Keratinocyte (primary cell): Measurements from ENCODE around the gene LGALS16. TPM values are rescaled to one million over a fixed set of nuclear protein-coding genes. Genes with fewer than 3 reads are reported as not detected.

Experiments used
- DNase-seq: peaks from one replicate; pipeline ENCODE4 v3.0.0-alpha.2; 2011; ENCODE audit warnings: low read depth, missing footprints, low spot score
- FAIRE-seq: peaks from 2 replicates; lab custom pipeline; 2011; peaks lifted over from hg19 to GRCh38; lab: Jason Lieb, UNC
- H2AFZ ChIP-seq: 2 replicates; pipeline ENCODE4 v1.6.0; 2012; ENCODE audit warnings: low read length, control low read depth, inconsistent platforms; ENCODE audit not compliant: control insufficient read depth
- H3K27ac ChIP-seq: 2 replicates; pipeline ENCODE4 v1.5.1; 2011; ENCODE audit warnings: low read length; ENCODE audit not compliant: control insufficient read depth, insufficient read depth
- H3K27me3 ChIP-seq: 3 replicates; pipeline ENCODE4 v1.6.0; 2011; ENCODE audit warnings: low read length; ENCODE audit not compliant: control insufficient read depth, insufficient read depth; ENCODE audit errors: extremely low read depth
- H3K36me3 ChIP-seq, 2 experiments: 2 replicates in 1 of 2; 3 replicates in 1 of 2; pipeline ENCODE4 v1.5.1; 2011; ENCODE audit warnings: low read length in 2 of 2, mild to moderate bottlenecking in 1 of 2; ENCODE audit not compliant: control insufficient read depth in 2 of 2, insufficient read depth in 2 of 2; ENCODE audit errors: extremely low read depth in 1 of 2
- H3K4me1 ChIP-seq: 3 replicates; pipeline ENCODE4 v1.5.1; 2011; ENCODE audit warnings: low read length; ENCODE audit not compliant: control insufficient read depth, insufficient read depth; ENCODE audit errors: extremely low read depth
- H3K4me2 ChIP-seq: 3 replicates; pipeline ENCODE4 v1.6.0; 2011; ENCODE audit warnings: low read depth, low read length; ENCODE audit not compliant: control insufficient read depth, insufficient read depth; ENCODE audit errors: extremely low read depth
- H3K4me3 ChIP-seq, 3 experiments: fragments of 200-600 bp in 1 of 3; sonication (generic) in 1 of 3; 2 replicates in 2 of 3; 3 replicates in 1 of 3; pipeline ENCODE4 v1.5.1; 2011 to 2016; ENCODE audit warnings: low read length in 3 of 3, mild to moderate bottlenecking in 3 of 3, control low read depth in 2 of 3, inconsistent platforms in 1 of 3, low read depth in 1 of 3, mixed read lengths in 1 of 3, mixed run types in 1 of 3, moderate library complexity in 1 of 3; ENCODE audit not compliant: control insufficient read depth in 2 of 3, insufficient read depth in 2 of 3; ENCODE audit errors: extremely low read depth in 1 of 3
- H3K79me2 ChIP-seq: 2 replicates; pipeline ENCODE4 v1.6.0; 2012; ENCODE audit warnings: low read length; ENCODE audit not compliant: control insufficient read depth, insufficient read depth
- H3K9ac ChIP-seq: 3 replicates; pipeline ENCODE4 v1.6.0; 2011; ENCODE audit warnings: low read length; ENCODE audit not compliant: control insufficient read depth, insufficient read depth; ENCODE audit errors: extremely low read depth
- H3K9me1 ChIP-seq: 3 replicates; pipeline ENCODE4 v1.6.0; 2011; ENCODE audit warnings: low read length; ENCODE audit not compliant: control insufficient read depth, insufficient read depth; ENCODE audit errors: extremely low read depth
- H3K9me3 ChIP-seq: 2 replicates; pipeline ENCODE4 v1.5.1; 2012; ENCODE audit warnings: low read depth, low read length; ENCODE audit not compliant: control insufficient read depth
- H4K20me1 ChIP-seq: 3 replicates; pipeline ENCODE4 v1.6.0; 2011; ENCODE audit warnings: low read length; ENCODE audit not compliant: control insufficient read depth, insufficient read depth; ENCODE audit errors: extremely low read depth
- CTCF ChIP-seq, 3 experiments: IDR thresholded peaks in 1 of 3; conservative IDR thresholded peaks in 1 of 3; optimal IDR thresholded peaks in 1 of 3; 2 replicates in 2 of 3; 3 replicates in 1 of 3; pipeline versions ENCODE3 to v1.5.1; 2011; ENCODE audit warnings: low read length in 3 of 3, mild to moderate bottlenecking in 3 of 3, moderate library complexity in 2 of 3, control low read depth in 1 of 3, inconsistent platforms in 1 of 3; ENCODE audit not compliant: insufficient read depth in 2 of 3; ENCODE audit errors: extremely low read depth in 1 of 3
- EZH2 ChIP-seq: IDR thresholded peaks from one replicate; pipeline ENCODE4 v1.6.1; 2012; ENCODE audit warnings: inconsistent platforms, mild to moderate bottlenecking, low read length, moderate library complexity
- dilution Hi-C: fragments of 300-500 bp; cut with MboI; formaldehyde crosslinking; loops from one replicate; pipeline ENCODE4 v1.7.0; 2020; ENCODE audit warnings: low sequenced_read_pairs; ENCODE audit not compliant: extremely low pct_ligation_motif_present
- polyA plus RNA-seq, 5 experiments: library from polyadenylated mRNA; depleted of rRNA in 3 of 5; stranded (reverse) in 3 of 5; stranded (forward) in 1 of 5; unstranded in 1 of 5; fragments of >200 nt; gene quantifications; 1 replicate in 1 of 5; 2 replicates in 3 of 5; 3 replicates in 1 of 5; pipeline versions ENCODE4 v1.2.1 to v1.2.3, GENCODE V29; 2011 to 2012; ENCODE audit warnings: missing spikeins in 2 of 5, low read depth in 1 of 5, low replicate concordance in 1 of 5

Gene LGALS16
- polyA plus RNA-seq, 1 donor (not counting 4 experiments of a cell fraction or from before 2014, with no cell fraction given): not detected

- TF ChIP-seq CTCF (optimal IDR thresholded peaks at IDR 0.05 in 1 of 3, IDR thresholded peaks at IDR 0.05 in 1 of 3, conservative IDR thresholded peaks at IDR 0.05 in 1 of 3; ENCODE audit: extremely low read depth in 1 of 3, insufficient read depth in 2 of 3, low read length in 3 of 3) (no peak), EZH2 (no peak)
- Histone ChIP-seq H3K4me1 (no peaks in the 10 kb centered on the region), H3K36me3 (no peaks in the 10 kb centered on the region), H3K9me3 (no peaks in the 10 kb centered on the region), H3K79me2 (no peaks in the 10 kb centered on the region), H3K4me2 (no peak overlapping the region), H3K9me1 (no peaks in the 10 kb centered on the region), H3K27ac (no peak overlapping the region), H2AFZ (no peak overlapping the region), H3K4me3 (no peak overlapping the region), H4K20me1 (no peaks in the 10 kb centered on the region), H3K27me3 (no peaks in the 10 kb centered on the region), H3K9ac (no peak overlapping the region)
- FAIRE-seq (no peak), DNase-seq (no peak)
- dilution Hi-C loops: no loop called here
Observed at GRCh38 chr19:39670998-39671397, 15.3 kb downstream of the LGALS16 start.

DNA sequence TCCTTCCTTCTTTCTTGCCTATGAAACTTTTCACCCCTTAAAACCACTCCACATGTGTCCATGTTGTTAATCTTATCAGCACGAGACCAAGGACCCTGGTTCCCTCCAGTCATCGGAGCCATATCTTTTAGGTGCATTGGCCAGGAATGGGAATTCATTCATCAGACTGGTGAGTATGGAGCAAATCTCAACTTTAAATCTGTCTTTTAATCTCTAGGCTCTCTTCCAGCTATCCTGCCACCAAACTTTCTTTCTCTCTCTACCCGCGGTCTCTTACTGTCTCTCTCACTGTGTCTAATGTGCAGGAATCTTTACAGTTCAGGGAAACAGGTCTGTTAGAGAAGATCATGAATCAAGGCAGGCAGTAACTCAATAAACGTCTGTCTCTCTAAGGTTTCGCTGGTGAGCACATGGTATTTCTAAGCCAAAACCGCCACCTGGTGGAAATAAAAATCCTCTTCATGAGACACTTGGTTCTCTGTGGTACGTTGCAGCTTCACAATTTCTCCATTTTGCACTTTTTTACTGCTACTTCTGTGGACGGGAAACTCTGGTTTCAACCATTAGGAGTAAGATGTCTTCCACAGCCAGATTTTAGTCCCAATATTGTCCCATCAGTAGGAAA lies 16.1 kb downstream of the LGALS16 start:
- DNase-seq (no peak), FAIRE-seq (peak; percentile 77)
- Histone ChIP-seq H3K4me2 (no peak overlapping the region), H3K9me3 (no peaks in the 10 kb centered on the region), H3K27ac (no peak overlapping the region), H3K4me1 (no peaks in the 10 kb centered on the region), H3K36me3 (no peaks in the 10 kb centered on the region), H3K79me2 (no peaks in the 10 kb centered on the region), H4K20me1 (no peaks in the 10 kb centered on the region), H3K9me1 (no peaks in the 10 kb centered on the region), H3K4me3 (no peak overlapping the region), H3K27me3 (no peaks in the 10 kb centered on the region), H3K9ac (no peak overlapping the region), H2AFZ (no peak overlapping the region)
- dilution Hi-C loops: no loop called here
- TF ChIP-seq CTCF (optimal IDR thresholded peaks at IDR 0.05 in 1 of 3, IDR thresholded peaks at IDR 0.05 in 1 of 3, conservative IDR thresholded peaks at IDR 0.05 in 1 of 3; ENCODE audit: extremely low read depth in 1 of 3, insufficient read depth in 2 of 3, low read length in 3 of 3) (peak; percentile 33 to 60 (median 55)), EZH2 (no peak)
